ENCODE results near the gene HSD17B7.
A peak's percentile ranks its signal among the peaks of the same experiment; 100 is the strongest.

Gene HSD17B7

DNA sequence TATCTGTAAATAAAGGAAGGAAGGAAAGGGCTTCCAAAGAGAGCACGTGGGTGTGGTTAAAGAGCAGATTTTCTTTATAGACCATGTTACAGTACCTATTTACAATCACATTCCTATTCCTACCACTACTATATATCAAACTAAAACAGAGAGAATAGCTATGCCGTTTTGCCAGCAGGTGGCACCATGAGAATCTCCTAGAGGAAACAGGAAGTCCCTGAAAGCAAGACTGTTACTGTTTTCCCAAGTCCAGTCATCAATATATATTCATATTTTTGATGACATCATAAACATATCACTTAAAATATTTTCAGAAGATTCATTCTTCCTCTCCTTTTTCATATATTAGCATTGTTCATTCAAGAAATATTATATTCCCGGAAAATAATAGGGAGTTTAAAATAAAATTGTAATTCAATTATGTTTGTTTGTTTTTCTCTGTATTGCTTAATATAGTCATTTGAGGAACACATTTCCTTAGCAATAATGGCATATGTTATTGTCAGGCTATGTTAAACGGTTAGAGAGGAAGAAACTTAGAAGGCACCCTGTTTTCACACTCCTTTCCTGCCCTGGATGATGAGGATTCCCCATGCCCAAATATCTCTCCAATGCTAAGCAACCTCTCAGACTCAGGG is 63.9 kb downstream of the HSD17B7 start:
- TF ChIP-seq JUND (IDR thresholded peaks at IDR 0.05; ENCODE audit: low read depth) = no peak
- in situ Hi-C loops (cut with HindIII; ENCODE audit: low pct_unique_long_range_greater_than_20kb, low sequenced_read_pairs) = no loop called here
- DNase-seq (ENCODE audit: low read depth in 1 of 2, low spot score in 1 of 2) = peak; percentile 77 to 84

DNA sequence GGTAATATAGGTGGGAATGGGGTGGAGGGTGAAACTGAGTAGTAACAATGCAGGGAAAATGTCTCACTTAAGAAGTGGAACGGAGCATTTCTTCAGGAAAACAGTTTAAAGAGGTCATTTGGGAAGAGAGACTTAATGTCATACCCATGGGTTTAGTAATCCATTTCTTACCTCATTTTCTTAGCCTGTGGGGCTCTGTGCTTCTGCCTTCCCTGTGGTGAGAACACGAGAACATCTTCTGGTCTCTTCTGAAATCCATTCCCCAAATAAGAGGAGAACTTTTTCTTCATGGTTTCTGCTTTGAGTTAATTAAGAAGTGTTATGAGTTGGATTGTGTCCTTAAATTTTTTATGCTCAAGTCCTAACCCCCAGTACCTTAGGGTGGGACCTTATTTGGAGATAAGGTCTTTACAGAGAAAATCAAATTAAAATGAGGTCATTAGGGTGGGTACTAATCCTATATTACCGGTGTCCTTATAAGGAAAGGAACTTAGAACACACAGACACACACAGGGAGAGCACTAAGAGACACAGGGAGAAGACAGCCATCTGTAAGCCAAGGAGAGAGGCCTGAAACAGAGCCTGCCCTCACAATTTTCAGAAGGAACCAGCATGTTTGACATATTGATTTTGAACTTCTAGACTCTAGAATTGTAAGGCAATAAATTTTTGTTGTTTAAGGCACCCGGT is 65.1 kb downstream of the HSD17B7 start:
- TF ChIP-seq JUND (IDR thresholded peaks at IDR 0.05; ENCODE audit: low read depth) = no peak
- DNase-seq (ENCODE audit: low read depth in 1 of 2, low spot score in 1 of 2) = no peak
- in situ Hi-C loops (cut with HindIII; ENCODE audit: low pct_unique_long_range_greater_than_20kb, low sequenced_read_pairs) = no loop called here

DNA sequence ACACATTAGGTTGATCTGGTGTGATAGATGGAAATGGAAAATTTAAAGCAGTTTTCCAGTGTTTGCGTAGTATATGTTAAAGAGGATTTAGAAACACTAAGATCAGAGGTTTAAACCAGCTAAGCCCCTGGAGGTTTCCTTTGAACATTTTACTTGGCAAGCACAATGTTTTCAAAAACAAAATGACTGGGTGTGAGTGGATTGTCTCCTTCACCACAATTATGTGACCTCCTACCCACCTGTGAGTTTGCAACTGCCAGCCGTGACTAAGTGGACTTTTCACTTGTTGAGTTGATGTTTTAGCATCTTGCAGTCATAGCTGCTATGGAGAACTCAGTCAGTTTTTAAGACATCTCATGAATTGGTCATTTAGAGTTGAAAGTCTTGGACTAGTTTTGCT is 65.8 kb downstream of the HSD17B7 start:
- no peak for TF ChIP-seq JUND (IDR thresholded peaks at IDR 0.05; ENCODE audit: low read depth)
- in situ Hi-C loops (cut with HindIII; ENCODE audit: low pct_unique_long_range_greater_than_20kb, low sequenced_read_pairs) = no loop called here
- DNase-seq (ENCODE audit: low read depth in 1 of 2, low spot score in 1 of 2) = peak in 1 of 2 experiments; percentile 31

DNA sequence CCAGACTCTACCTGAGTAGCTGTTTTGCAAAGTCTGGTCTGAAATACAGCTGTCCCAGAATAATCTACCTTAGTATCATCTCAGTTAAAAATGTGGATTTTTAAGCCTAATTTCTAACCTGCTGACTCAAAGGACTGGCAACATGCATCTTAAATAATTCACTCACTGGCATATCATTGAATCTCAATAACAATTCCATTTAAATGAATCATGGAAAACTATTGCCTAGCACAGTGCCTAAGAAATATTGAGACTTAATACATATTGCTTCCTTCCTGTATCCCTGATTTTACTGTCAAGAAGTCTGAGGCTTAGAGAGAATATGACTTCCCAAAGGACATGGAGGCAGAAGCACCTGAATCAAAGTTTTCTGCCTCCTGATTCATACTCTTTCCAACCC is 67.3 kb downstream of the HSD17B7 start:
- TF ChIP-seq JUND (IDR thresholded peaks at IDR 0.05; ENCODE audit: low read depth) = no peak
- in situ Hi-C loops (cut with HindIII; ENCODE audit: low pct_unique_long_range_greater_than_20kb, low sequenced_read_pairs) = no loop called here
- no peak for DNase-seq (ENCODE audit: low read depth in 1 of 2, low spot score in 1 of 2)

DNA sequence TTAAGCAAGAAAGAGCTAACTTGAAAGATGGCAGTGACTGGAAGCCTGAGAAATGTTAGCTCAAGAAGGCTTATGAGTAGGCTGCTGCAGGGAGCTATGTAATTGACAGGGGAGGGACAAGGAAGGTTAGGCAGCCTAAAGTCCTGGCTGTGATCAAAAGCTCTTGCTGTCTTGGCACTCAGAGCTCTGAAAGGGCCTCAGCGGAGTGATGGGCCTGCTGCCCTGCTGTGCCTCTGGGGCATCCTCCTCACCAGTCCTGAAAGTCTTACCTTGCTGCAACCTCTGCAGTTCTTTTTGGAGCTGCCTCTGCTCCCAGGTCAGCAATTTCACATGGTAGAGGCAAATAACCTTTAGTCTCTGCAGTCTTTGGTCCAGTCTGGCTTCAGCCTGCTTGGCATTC is 68.7 kb downstream of the HSD17B7 start:
- no peak for TF ChIP-seq JUND (IDR thresholded peaks at IDR 0.05; ENCODE audit: low read depth)
- in situ Hi-C loops (cut with HindIII; ENCODE audit: low pct_unique_long_range_greater_than_20kb, low sequenced_read_pairs) = no loop called here

DNA sequence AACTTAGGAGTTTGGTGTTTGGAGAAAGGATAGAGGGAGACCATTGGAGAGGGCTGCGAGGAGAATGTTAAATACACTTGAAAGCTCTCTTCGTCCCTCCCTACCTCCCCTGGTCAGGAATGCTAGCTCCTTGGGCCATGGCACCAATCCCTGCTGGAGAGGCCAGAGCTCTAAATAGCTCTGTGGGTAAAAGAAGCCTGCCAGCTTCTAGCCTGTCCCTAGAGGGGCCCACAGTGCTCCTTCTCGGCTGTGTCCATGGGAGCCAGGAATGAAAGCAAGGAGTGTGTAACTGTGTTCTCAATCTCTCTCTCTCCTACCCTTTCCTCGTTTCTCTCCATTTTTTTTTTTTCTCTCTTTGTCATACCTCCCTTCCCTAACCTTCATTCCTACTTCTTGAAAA is 70.6 kb downstream of the HSD17B7 start, which contains the start of gene CCDC190:
TSS of gene CCDC190 (minus strand) at position 75 of the 400 bp plus-strand sequence. CDS start 1,529 bp downstream, outside the sequence.
- DNase-seq (ENCODE audit: low read depth in 1 of 2, low spot score in 1 of 2) = no peak
- TF ChIP-seq JUND (IDR thresholded peaks at IDR 0.05; ENCODE audit: low read depth) = no peak
- in situ Hi-C loops (cut with HindIII; ENCODE audit: low pct_unique_long_range_greater_than_20kb, low sequenced_read_pairs) = no loop called here

More for the DNA sequence above, 68.7 kb downstream of the HSD17B7 start:
- no peak for DNase-seq (ENCODE audit: low read depth in 1 of 2, low spot score in 1 of 2)

DNA sequence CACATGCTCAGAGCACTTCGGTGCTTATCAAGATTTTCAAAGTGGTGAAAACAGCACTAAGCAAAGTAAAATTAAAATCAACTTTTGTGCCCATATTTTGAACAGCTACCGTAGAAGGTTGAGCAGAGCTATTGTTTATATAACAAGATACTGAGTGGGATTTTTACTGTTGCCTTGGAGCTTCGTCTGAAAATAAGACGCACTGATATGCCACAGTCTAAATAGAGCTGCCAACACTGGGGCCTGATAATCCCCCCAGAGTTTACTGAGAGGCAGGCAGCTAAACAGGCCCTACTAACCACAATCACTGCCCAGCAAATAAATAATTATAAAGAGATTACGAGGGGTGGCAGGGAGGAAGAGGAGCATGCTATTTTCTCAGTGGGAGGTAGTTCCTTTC is 71.1 kb downstream of the HSD17B7 start:
- in situ Hi-C loops (cut with HindIII; ENCODE audit: low pct_unique_long_range_greater_than_20kb, low sequenced_read_pairs) = no loop called here
- no peak for TF ChIP-seq JUND (IDR thresholded peaks at IDR 0.05; ENCODE audit: low read depth)
- no peak for DNase-seq (ENCODE audit: low read depth in 1 of 2, low spot score in 1 of 2)
